Activated effector memory CD4-positive, alpha-beta T cell treated with Interleukin-2 at 50 U/mL for 16 hours (primary cell): Measurements from ENCODE around the gene TMEM273.
"Not testable (repeated sequence)": the region's sequence is repeated elsewhere in the genome, so short reads cannot be mapped to it uniquely, and the experiment has no call there.

Experiments
- DNase-seq: peaks from one replicate; pipeline ENCODE4 v3.0.0-alpha.2; 2020

Gene TMEM273

DNA sequence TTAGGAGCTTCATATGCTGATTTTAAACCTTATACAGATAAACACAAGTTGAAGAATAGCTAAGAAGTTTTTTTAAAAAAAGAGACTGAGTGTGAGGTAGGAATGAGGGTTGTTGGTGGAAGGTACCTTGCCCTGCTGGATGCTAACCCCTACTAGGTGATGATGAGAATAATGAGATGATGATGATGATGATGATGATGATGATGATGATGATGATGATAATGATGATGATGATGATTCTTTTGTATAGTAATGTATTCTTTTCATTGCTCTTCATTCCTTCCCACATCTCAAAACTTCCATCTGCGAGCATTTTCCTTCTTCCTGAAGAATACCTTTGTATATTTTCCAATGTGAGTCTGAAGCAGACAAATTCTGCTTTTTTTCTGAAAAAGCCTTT, 14.1 kb upstream of the TMEM273 start:
- DNase-seq: no peak

DNA sequence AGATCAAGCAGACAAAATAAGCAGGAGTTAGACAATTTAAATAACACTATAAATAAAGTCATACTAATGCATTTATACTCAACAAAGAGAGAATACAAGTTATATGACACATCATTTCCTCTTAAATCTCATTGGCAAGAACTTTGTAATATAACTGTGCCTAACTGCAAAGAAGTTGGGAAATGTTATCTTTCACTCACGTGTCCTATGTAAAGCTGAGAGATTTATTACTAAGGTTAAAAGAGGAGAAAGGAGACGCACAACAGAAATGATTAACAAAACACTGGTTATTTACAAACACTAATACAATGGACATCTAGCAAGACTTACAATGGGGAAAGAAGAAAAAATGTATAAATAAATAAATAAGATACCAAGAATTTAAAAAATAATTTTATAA, 12.7 kb upstream of the TMEM273 start:
- DNase-seq: no peak

DNA sequence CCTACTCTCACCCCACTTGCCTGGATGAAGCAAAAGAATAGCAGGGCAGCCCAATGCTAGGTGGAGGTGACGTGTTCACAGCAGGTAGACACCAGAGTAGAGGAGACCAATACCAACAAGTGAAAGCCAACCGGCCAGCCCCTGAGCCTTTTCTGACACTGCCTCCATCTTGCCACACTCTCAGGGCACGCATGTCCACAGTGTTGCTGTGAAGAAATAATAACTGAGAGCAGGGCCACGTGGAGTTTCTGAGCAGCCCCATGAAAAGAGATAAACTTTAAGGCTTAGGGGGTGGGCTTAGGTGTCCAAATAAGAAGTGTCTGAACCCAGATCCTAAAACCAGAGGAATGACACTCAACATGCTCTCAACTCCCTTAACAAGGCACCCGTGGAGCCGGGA, 9.0 kb upstream of the TMEM273 start:
- DNase-seq: no peak

DNA sequence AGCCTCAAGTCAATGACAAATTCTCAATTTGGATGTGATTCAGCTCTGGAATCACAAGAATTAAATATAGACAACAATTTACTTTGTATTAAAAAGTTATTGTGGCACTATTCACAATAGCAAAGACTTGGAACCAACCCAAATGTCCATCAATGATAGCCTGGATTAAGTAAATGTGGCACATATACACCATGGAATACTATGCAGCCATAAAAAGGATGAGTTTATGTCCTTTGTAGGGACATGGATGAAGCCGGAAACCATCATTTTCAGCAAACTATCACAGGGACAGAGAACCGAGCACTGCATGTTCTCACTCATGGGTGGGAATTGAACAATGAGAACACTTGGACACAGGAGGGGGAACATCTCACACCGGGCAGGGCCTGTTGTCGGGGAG, 7.7 kb upstream of the TMEM273 start:
- DNase-seq: not testable (repeated sequence)

DNA sequence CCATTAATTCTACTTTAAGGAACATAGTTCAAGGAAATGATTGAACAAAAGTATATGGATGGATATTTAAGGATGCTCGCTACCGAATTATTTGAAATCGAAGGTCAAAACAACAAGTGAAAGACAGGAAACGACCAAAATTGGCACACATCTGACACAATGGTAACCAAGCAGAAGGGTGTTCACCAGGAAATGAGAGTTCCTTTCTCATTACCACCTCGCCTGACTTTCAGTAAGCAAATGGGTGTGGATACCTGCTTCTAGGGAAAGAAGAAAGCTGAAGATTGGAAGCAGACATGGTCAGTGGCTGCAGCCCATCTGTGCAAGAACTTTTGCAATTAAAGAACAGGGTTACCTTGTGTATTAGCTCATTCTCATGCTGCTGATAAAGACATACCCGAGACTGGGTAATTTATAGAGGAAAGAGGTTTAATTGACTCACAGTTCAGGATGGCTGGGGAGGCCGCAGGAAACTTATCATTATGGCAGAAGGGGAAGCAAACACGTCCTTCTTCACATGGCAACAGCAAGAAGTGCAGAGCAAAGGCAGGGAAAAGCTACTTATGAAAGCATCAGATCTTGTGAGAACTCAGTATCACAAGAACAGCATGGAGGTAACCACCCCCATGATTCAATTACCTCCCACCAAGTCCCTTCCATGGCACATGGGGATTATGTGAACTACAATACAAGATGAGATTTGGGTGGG, 6.2 kb upstream of the TMEM273 start:
- DNase-seq: no peak

DNA sequence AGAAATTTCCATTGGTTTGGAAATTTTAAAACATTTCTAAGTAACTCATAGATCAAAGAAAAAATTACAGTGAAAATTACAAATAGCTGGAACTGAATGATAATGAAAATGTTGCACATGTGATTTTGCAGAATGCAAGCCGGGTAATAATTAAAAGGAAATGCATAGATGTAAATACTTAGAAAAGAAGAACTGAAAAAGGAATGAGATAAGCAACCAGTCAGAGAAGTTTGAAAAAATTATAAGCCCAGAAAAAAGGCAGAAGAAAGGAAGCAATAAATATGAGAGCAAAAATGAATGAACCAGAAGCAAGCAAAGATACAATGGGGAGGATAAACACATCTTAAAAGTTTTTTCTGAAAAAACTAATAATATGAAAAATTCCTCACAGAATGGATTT, 3.2 kb upstream of the TMEM273 start:
- DNase-seq: no peak

DNA sequence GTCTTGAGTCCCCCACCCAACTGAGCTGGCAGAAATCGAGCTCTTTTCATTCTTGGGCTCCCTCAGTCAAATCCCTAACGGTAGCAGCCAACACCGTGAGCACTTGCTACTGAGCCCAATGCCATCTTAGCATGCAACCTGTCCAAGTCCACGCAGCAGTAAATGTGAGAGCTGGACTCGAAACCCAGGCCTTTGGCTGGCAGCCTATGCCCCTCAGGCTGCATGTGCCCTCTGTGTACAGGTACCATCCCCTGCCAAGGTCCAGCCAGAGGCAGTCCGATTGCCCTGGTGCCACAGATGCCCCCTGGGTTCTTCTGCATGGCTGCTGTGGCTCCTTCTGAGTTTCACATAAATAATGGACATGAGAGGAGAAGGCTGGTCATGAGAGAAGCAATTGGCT, 1.2 kb upstream of the TMEM273 start:
- no peak for DNase-seq

DNA sequence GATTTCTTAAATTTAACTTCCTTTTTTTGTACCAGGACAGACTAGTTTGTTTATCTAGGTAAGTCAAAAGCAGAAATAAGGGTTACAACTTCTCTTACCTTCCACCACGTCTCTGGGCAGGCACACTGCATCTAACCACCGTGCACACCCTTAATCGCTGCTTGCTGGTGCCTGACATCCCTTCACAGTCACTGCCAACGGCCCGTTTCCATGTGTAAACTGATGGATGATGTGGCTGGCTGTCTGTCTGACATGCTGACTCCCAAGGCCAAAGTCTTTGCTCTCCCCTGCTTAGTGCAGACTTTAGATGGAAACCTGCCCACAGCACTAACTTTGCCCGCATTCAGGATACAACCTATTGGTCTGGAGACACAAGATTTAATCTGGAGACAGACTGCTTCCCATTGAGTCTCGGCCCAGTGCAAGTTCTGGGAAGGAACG, 1.1 kb downstream of the TMEM273 start:
- no peak for DNase-seq

DNA sequence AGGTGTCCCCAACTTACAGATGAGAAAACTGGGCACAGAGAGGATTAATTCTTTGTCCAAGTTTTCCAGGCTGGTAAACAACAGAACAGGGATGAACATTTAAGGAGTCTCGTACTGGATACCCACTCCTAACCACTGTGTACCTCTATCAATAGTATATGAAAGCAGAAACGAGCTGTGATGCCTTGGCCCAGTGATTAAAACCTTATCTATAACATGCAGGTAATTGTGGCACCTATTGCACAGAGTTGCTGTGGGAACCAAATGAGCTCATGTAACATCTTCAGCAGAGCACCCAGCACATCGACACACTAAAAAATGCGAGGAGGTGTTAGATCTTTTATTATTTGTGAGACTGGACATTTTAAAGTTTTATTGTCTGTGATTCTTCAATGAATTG, 1.6 kb downstream of the TMEM273 start:
- DNase-seq: no peak

DNA sequence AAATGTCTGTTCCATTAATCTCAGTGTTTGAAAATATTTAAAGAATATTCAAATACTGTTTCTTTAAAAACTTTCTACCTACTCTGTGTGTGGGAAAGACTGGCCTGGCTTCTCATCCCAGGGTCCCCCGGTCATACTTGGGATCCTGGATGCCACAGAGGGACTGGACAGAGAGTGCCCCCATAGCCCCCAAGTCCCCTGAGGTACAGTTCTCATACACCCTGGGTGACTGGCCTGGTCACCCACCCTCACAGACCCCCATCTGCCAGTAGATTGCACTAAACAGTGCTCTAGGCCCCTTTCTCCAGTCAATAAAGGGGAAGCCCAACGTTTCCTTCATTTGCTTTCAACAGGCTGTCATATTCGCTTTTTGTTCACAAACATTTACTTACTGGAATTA, 3.0 kb downstream of the TMEM273 start:
- DNase-seq: no peak

DNA sequence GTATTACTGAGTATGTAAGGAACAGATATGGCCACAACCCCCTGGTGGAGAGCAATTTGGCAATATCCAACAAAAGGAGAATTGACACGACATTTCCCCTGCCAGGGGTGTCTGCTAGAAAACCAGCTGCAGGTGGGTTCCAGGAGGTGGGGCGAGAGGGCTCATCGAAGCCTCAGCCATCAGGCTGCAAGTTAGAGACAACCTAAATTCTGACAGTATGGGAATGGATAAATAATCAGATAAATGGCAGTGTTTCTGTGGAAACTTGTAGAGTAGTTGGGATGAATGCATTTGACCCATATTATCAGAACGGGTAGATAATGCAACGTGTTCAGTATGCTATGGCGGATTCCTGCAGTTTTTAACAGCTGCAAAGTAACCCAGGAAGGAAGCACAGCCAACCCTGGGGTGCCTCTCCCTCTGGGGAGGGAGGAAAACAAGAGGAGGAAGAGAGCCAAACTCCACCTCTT, 3.5 kb downstream of the TMEM273 start:
- DNase-seq: no peak

DNA sequence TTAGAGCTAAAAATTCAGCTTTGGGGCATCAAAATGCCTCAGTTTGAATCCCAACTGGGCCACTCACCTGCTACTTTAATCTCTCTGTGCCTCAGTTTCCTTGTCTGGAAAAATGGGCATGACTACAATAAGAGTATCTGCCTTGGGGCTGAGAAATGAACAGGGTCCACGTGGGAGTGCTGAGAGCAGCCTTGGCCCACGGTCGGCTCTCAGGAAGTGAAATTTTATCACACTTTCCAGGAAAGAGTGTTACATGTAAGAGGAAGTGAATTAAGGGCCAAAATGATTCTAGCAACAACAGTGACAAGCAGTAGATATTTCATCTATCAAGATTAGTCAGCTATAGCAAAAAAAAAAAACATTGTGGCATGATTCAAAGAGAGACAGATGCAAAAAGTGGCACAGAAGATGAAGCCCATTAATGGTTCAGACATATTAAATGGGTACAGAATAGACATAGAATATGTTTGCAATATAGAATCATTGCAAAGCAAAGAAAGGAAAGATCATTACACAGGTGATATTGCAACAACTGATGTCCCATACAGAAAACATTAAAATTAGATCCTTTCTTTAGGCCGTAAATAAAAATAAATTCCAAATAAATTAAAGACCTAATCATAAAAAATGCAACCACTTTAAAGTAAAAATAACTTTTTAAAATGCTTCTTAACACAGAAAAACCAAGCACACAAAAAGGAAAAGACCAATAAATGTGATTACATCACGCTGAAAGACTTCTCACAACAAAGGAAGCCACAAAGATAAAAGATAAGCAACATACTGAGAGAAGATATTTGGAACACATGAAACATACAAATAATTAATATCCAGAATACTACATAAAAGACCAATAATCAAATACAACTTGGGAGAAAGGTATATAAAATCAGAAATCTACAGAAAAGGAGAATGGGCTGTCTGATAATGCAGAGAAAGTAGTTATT, 4.3 kb downstream of the TMEM273 start:
- no peak for DNase-seq

DNA sequence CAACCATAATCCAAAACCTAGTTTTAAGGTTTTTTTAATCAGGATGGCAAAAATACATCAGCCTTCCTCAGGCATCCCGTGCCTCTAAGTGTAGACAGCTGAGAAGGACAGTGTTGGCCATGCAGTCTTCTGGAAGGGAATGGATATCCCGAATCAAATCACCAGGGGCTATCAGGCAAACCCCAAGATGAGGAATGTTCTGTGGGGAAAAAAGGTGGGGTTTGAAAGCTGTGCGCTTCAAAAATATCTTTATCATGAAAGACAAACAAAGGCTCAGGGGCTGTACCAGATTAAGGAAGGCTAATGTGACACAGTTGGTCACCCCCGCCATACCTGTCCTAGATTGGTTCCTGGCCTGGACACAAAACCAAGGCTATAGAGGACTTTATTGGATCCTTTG, 5.4 kb downstream of the TMEM273 start:
- no peak for DNase-seq

DNA sequence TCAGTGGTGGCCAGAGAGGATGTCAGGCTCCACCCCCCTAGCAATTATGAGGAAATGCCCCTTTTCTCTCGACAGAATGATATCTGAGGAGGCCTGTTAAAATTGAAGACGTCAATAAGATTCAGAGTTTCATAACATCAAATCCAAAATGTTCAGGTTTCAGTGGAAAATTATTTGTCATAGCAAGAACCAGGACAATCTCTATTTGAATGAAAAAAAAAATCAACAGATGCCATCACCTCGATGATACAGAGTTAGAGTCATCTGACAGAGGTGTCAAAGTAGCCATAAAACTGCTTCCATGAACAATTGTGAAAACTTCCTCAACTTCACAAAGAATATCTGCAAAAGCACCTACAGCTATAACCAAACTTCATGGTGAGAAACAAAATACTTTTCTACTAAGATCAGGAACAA, 7.7 kb downstream of the TMEM273 start:
- DNase-seq: no peak

DNA sequence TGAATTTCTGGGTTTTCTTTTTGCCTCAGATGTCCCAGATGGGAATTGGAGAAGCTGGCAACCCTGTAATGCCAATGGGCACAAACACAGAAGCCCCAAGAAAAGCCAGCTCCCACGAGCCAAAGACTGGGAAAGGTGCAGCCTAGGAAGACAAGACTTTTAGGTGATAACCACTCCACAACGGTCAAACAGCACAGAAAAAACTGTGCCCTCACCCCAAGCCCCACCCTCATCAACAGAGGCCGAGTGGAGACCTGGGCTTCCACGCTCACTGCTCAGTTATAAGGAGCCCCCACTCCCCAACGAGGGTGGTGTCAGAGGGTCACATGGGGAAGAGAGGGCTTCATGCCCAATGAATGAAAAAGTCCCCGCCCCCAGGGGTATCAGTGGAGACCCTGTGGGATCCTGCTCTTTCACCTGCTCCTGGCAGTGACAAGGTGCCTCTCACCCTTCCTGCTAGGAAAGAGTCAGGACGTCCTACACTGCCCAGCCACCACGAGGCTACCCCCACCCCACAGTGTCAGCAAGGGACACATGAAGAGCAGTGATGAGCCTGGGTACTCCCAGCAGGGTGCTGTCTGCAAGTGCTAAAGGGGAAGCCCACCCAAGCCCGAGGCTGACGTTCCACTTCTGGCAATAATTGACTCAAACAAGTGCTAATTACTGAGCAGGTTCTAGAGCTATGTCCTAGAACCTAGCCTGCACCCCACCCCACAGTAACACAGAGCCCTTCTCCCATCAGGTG, 8.3 kb downstream of the TMEM273 start:
- DNase-seq: no peak

DNA sequence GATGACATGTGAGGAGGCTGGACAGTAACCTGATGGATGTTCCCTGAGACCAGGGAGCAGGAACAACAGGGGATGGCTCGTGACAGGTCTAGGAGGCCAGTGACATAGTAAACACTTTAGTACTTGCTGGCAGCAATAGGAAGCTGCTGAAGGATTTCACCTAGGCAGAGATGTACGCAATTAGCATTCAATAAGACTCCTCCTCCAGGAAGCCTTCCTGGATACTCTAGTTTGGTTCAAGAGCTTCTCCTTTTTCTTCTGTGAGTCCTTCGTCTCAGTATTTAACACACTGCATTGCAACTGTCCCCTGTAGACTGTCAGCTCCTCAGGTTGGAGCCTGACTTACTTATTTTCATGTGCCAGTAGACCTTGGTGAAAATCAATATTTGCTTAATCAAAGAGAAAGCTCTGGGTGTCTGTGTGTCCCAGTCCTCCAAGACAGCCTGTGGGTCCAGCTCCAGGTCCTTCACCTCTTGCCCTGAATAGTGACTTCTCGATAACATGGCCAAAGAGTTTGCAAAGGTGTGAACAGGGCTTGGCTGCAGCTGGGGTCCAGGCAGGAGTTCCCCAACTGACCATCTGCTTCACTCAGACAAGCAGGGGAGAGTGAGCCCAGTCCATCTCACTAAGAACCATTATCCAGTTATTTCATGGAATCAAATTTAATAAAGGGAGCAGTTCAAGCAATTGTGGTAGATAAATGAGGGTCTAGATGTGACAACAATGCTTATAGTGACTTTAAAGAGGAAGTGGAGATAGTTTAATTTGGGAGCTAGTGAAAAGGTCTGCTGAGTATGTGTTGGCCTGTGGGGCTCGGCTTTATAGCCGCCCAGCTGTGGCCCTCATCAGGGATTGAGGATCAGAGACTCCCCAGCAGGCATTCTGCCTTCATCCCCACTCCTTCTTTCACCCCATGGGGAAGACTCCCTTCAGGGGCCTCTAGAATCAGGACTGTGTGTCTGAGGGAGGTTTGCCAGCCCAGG, 9.4 kb downstream of the TMEM273 start:
- DNase-seq: no peak

DNA sequence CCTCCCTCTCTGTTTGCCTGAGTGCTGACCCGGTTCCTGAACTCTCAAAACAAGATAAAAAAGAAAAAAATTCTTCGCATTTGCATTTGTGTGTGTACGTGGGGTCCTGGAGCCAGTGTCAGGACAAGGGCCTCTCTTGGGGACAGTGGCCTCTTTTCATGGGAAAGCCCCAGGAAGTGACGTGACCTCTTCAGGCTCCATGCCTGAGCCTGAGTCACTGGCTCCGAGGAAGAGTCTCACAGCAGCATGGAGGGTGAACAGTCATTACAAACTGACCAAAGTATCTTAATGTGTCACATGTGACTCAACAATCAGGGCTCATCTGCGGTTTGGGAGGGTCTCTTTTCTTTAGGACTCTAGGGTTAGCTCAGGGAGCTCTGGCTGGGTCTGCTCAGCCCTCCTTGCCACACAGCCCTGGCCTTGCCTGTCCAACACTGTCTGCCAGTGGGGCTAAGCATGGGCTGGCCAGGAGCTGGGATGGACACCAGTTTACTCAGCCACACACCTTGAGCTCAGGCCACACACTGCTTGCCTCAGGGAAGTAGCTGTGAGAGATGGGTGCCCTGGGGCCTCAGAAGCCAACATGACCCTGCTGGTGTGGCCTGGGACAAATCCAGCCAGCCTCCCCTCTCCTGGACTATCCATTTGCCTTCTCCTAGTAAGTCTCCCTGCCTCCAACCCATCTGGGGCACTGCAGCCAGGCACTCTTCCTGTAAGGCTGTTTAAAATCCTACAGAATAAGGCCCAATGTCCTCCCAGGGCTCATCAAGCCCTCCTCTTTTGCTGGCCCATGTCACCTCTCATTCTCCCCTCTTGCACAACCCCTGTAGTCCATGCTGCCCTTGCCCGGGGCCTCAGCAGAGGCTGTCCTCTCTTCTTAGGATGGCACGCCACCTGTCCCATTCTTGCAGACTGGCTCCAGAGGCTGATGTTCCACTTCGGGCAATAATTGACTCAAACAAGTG, 10.5 kb downstream of the TMEM273 start:
- DNase-seq: no peak

DNA sequence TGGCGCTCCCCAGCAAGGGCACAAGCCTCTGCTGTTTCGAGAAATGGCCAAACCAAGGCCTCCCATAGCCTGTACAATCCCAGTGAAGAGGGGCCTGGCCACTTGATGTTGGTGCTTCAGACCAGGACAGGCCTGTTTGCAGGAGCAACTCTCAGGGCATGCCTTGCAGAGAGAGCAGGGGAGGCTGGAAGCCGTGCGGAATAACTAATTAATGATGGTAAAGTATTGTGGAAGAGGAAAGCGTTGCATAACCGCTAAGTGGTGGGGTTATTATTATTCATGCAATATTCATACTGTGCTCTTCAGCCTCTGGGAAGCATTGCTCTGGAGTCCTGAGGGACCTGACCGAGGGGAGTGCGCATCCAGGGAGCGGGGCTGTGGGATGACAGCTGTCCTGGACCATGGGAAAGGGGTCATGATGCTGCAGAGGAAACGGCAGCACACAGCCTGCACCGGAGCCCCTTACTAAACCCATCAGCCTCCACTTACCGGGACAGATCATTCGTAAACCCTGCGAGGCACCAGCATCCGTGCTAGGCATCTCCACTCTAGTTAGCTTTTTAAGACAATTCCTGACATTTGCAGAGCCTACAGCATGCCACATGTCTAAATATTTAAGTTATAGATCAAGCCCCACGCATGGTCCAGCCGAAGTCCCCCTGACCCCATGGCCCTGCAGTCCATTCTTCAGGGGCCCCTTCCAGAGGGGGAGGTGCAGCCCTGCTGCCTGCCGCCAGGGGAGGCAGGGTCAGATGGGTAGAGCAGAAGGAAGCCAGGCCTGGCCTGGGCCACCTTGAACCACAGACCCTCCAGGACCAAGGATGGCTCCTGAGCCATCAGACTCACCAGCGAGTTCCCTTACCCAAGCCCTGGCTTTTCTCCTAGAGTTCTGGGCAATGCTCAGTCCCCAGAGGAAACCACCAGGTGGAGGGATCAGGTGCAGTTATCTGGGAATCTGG, 11.6 kb downstream of the TMEM273 start:
- DNase-seq: no peak

DNA sequence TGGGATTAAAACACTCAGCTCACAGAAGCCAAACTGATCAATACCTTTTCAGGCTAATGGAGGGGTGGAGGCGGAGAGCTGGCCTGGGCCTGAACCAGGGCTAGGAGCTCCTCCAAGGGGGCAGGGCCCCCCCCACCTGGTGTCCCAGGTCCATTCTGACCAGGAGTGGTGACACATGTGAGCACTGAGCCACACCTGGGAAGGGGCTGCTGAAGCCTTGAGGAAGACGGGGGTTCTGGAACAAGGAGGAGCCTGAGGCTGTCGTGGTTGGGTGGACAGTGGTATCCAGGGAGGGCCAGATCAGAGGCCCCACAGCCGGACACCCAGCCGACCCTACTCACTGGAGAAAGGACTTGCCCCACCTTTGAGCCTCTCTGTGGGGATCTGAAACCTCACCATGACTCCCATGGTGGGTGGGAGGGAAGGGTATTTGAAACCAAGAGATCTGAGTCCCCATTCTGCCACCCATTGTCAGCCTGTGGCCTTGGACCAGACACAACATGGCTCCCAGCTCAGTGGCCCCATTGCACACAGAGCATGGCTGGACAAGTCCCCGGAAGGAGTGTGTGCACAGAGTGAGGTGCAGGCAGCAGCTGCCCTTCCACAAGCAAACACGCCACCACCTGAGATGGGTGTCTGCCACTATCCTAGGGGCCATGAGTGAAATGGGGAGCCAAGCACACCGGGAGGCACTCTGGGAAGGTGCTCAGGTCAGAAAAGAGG, 12.4 kb downstream of the TMEM273 start:
- DNase-seq: no peak
